Tibial artery (tissue), 4 donors: ENCODE measurements around the gene DIDO1.

Experiments used
- DNase-seq, 2 donors: peaks; one replicate each; pipeline ENCODE4 v3.0.0-alpha.2; 2019
- H3K27ac ChIP-seq, 2 donors: fragments of 200-600 bp; sonication (generic) in 1 of 2; 1 replicate in 1 of 2; 2 replicates in 1 of 2; pipeline ENCODE4 v1.5.1; 2018 to 2019; ENCODE audit warnings: mild to moderate bottlenecking in 1 of 2
- H3K27me3 ChIP-seq, 2 donors: fragments of 200-600 bp; sonication (generic) in 1 of 2; one replicate each; pipeline versions ENCODE4 v1.5.1 to v1.6.0; 2016 to 2019
- H3K36me3 ChIP-seq, 3 donors: fragments of 200-600 bp; sonication (generic) in 2 of 3; one replicate each; pipeline ENCODE4 v1.5.1; 2016 to 2019; ENCODE audit warnings: mild to moderate bottlenecking in 2 of 3
- H3K4me1 ChIP-seq, 4 donors: fragments of 200-600 bp; sonication (generic) in 2 of 4; 1 replicate in 3 of 4; 2 replicates in 1 of 4; pipeline ENCODE4 v1.5.1; 2016 to 2019
- H3K4me3 ChIP-seq, 2 donors: fragments of 200-600 bp; sonication (generic) in 1 of 2; 1 replicate in 1 of 2; 2 replicates in 1 of 2; pipeline ENCODE4 v1.5.1; 2018 to 2019; ENCODE audit warnings: mild to moderate bottlenecking in 2 of 2
- H3K9me3 ChIP-seq, 3 donors: fragments of 200-600 bp; sonication (generic) in 1 of 3; one replicate each; pipeline ENCODE4 v1.5.1; 2016 to 2019
- intact Hi-C: fragments of 100-400 bp; cut with DNase I; formaldehyde crosslinking; loops from one replicate; pipeline ENCODE4 v1.15.0; 2023; ENCODE audit warnings: low total_unique reads
- TF ChIP-seq, protein P1 (sequence below), 2 experiments: fragments of 200-600 bp in 1 of 2; fragments of 450-650 bp in 1 of 2; IDR thresholded peaks; one replicate each; pipeline ENCODE4 v1.5.1; 2017 to 2019; ENCODE audit warnings: antibody characterized with exemption in 2 of 2, mild to moderate bottlenecking in 1 of 2, moderate library complexity in 1 of 2

Gene DIDO1

GRCh38 chr20:62911701-62912280, 14.5 kb downstream of the DIDO1 start:
- Histone ChIP-seq H3K4me1 (peaks cover 0 to 59% (median 39%) of the 10 kb centered on the region in 4 donors), H3K36me3 (peaks cover 57 to 69% (median 60%) of the 10 kb centered on the region in 3 donors), H3K9me3 (no peaks in the 10 kb centered on the region), H3K27ac (no peak overlapping the region), H3K27me3 (no peaks in the 10 kb centered on the region), H3K4me3 (no peak overlapping the region)
- intact Hi-C loops = no loop called here
- TF ChIP-seq, protein P1, sequence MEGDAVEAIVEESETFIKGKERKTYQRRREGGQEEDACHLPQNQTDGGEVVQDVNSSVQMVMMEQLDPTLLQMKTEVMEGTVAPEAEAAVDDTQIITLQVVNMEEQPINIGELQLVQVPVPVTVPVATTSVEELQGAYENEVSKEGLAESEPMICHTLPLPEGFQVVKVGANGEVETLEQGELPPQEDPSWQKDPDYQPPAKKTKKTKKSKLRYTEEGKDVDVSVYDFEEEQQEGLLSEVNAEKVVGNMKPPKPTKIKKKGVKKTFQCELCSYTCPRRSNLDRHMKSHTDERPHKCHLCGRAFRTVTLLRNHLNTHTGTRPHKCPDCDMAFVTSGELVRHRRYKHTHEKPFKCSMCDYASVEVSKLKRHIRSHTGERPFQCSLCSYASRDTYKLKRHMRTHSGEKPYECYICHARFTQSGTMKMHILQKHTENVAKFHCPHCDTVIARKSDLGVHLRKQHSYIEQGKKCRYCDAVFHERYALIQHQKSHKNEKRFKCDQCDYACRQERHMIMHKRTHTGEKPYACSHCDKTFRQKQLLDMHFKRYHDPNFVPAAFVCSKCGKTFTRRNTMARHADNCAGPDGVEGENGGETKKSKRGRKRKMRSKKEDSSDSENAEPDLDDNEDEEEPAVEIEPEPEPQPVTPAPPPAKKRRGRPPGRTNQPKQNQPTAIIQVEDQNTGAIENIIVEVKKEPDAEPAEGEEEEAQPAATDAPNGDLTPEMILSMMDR (IDR thresholded peaks at IDR 0.05) = no peak
- DNase-seq = peak in 1 of 2 donors; percentile 32

GRCh38 chr20:62910777-62911497, 15.4 kb downstream of the DIDO1 start:
- Histone ChIP-seq H3K9me3 (no peaks in the 10 kb centered on the region), H3K27me3 (no peaks in the 10 kb centered on the region), H3K4me1 (peaks cover 0 to 51% (median 32%) of the 10 kb centered on the region in 4 donors), H3K27ac (no peak overlapping the region), H3K4me3 (no peak overlapping the region), H3K36me3 (peaks cover 65 to 78% (median 68%) of the 10 kb centered on the region in 3 donors)
- peak in 1 of 2 donors; percentile 54 for DNase-seq
- intact Hi-C loops = no loop called here
- TF ChIP-seq, protein P1 (IDR thresholded peaks at IDR 0.05) = no peak

GRCh38 chr20:62910217-62910766, 16.0 kb downstream of the DIDO1 start:
- H3K9me3 ChIP-seq = no peaks in the 10 kb centered on the region
- H3K4me3 ChIP-seq = no peak overlapping the region
- TF ChIP-seq, protein P1 (IDR thresholded peaks at IDR 0.05) = no peak
- peaks cover 72 to 84% (median 75%) of the 10 kb centered on the region in 3 donors for H3K36me3 ChIP-seq
- H3K27ac ChIP-seq = no peak overlapping the region
- intact Hi-C loops = no loop called here
- peak in 1 of 2 donors; percentile 23 for DNase-seq
- peaks cover 0 to 45% (median 30%) of the 10 kb centered on the region in 4 donors for H3K4me1 ChIP-seq
- H3K27me3 ChIP-seq = no peaks in the 10 kb centered on the region

- intact Hi-C loops = no loop called here
- peak in 1 of 2 donors; percentile 53 for DNase-seq
- no peaks in the 10 kb centered on the region for H3K9me3 ChIP-seq
- H3K27me3 ChIP-seq = no peaks in the 10 kb centered on the region
- TF ChIP-seq, protein P1 (IDR thresholded peaks at IDR 0.05) = no peak
- no peak overlapping the region for H3K4me3 ChIP-seq
- H3K36me3 ChIP-seq = peaks cover 83 to 95% (median 86%) of the 10 kb centered on the region in 3 donors
- H3K27ac ChIP-seq = no peak overlapping the region
- peaks cover 0 to 34% (median 21%) of the 10 kb centered on the region in 4 donors for H3K4me1 ChIP-seq
Observed at GRCh38 chr20:62908971-62909791, 17.1 kb downstream of the DIDO1 start.
